GM12878 (cell line): ENCODE results near the gene ST7. TPM values are rescaled to one million over a fixed set of nuclear protein-coding genes. Genes with fewer than 3 reads are reported as not detected.

ENCODE experiments used
- ATAC-seq: fragments of 200-7000 bp; cut with Tn5 transposase; 3 replicates; pipeline ENCODE4 v1.9.1; 2020; ENCODE audit warnings: mild to moderate bottlenecking, moderate library complexity
- BruUV-seq: library from RNA; stranded (reverse); fragments of 400-500 nt; replicated peaks from 2 replicates; lab custom pipeline; 2021; lab: Mats Ljungman, UMichigan
- CTCF ChIA-PET: fragments of 300-600 bp; sonication (Branson Sonifier 250); formaldehyde crosslinking; extraction: SDS; loops from one replicate; lab custom pipeline; 2021; ENCODE audit warnings: inconsistent platforms; lab: Yijun Ruan, JAX
- POLR2A ChIA-PET: fragments of 350-600 bp; formaldehyde crosslinking; extraction: SDS; loops from one replicate; lab custom pipeline; 2021; ENCODE audit warnings: inconsistent platforms; lab: Charles Lee
- RAD21 ChIA-PET: fragments of 300-600 bp; sonication (Branson Sonifier 250); formaldehyde crosslinking; loops from one replicate; lab custom pipeline; 2023; ENCODE audit warnings: antibody characterized with exemption; ENCODE audit not compliant: unreplicated experiment; lab: Charles Lee
- SMC1A ChIA-PET: fragments of 300-600 bp; sonication (Branson Sonifier 250); formaldehyde crosslinking; loops from one replicate; lab custom pipeline; 2023; ENCODE audit not compliant: unreplicated experiment, uncharacterized antibody; lab: Charles Lee
- DNase-seq: peaks from one replicate; pipeline ENCODE4 v3.0.0-alpha.2; 2011; ENCODE audit warnings: low read depth, low spot score
- FAIRE-seq: peaks from 3 replicates; lab custom pipeline; 2011; peaks lifted over from hg19 to GRCh38; lab: Jason Lieb, UNC
- H2AFZ ChIP-seq: 2 replicates; pipeline ENCODE4 v1.6.0; 2011; ENCODE audit warnings: low read depth, low read length, control low read depth; ENCODE audit not compliant: control insufficient read depth
- H3K27ac ChIP-seq: 2 replicates; pipeline ENCODE4 v1.5.1; 2011; ENCODE audit warnings: control low read depth; ENCODE audit not compliant: control insufficient read depth, insufficient read depth
- H3K27me3 ChIP-seq, 2 experiments: replicated peaks in 1 of 2; 2 replicates each; pipeline versions ENCODE4 v1.6.0 to v1.6.1; 2011; ENCODE audit warnings: low read length in 1 of 2; ENCODE audit not compliant: control insufficient read depth in 2 of 2, insufficient read depth in 2 of 2
- H3K36me3 ChIP-seq, 2 experiments: 2 replicates each; pipeline ENCODE4 v1.5.1; 2011; ENCODE audit warnings: low read length in 1 of 2; ENCODE audit not compliant: control insufficient read depth in 2 of 2, insufficient read depth in 2 of 2
- H3K4me1 ChIP-seq: 2 replicates; pipeline ENCODE4 v1.6.1; 2011; ENCODE audit warnings: mild to moderate bottlenecking, low read length, moderate library complexity, mixed read lengths; ENCODE audit not compliant: control insufficient read depth, insufficient read depth
- H3K4me2 ChIP-seq: 2 replicates; pipeline ENCODE4 v1.6.0; 2011; ENCODE audit warnings: control low read depth; ENCODE audit not compliant: control insufficient read depth, insufficient read depth
- H3K4me3 ChIP-seq: fragments of 200-600 bp; sonication (generic); 2 replicates; pipeline ENCODE4 v1.5.1; 2016
- H3K79me2 ChIP-seq: 2 replicates; pipeline ENCODE4 v1.6.0; 2011; ENCODE audit warnings: low read length; ENCODE audit not compliant: control insufficient read depth, insufficient read depth
- H3K9ac ChIP-seq: 2 replicates; pipeline ENCODE4 v1.8.0; 2011; ENCODE audit warnings: low read length, control low read depth, mixed read lengths; ENCODE audit not compliant: control insufficient read depth, insufficient read depth
- H3K9me3 ChIP-seq: replicated peaks from 3 replicates; pipeline ENCODE4 v1.5.1; 2011; ENCODE audit warnings: mild to moderate bottlenecking, low read length; ENCODE audit not compliant: control insufficient read depth, insufficient read depth
- H4K20me1 ChIP-seq: 2 replicates; pipeline ENCODE4 v1.6.0; 2011; ENCODE audit not compliant: control insufficient read depth, insufficient read depth
- CHD2 ChIP-seq: IDR thresholded peaks from 2 replicates; pipeline ENCODE4 v1.6.1; 2011; ENCODE audit warnings: low read depth, low read length, improper control_type of control experiment, borderline replicate concordance
- CREB1 ChIP-seq: IDR thresholded peaks from 2 replicates; pipeline ENCODE4 v1.6.1; 2012; ENCODE audit warnings: low read depth, mild to moderate bottlenecking, inconsistent platforms
- E4F1 ChIP-seq: fragments of 450-650 bp; IDR thresholded peaks from 2 replicates; pipeline ENCODE4 v1.6.1; 2018; ENCODE audit warnings: borderline replicate concordance, mild to moderate bottlenecking; ENCODE audit not compliant: partially characterized antibody
- MEF2B ChIP-seq: fragments of 450-650 bp; IDR thresholded peaks from 2 replicates; pipeline ENCODE4 v1.6.1; 2018; ENCODE audit warnings: mild to moderate bottlenecking, moderate library complexity; ENCODE audit not compliant: partially characterized antibody, poor library complexity, severe bottlenecking
- NBN ChIP-seq: fragments of 450-650 bp; IDR thresholded peaks from 2 replicates; pipeline ENCODE4 v1.6.1; 2016
- NKRF ChIP-seq: fragments of 450-650 bp; conservative IDR thresholded peaks from 2 replicates; pipeline ENCODE4 v1.6.1; 2017; ENCODE audit warnings: mild to moderate bottlenecking, moderate library complexity
- PBX3 ChIP-seq: IDR thresholded peaks from 2 replicates; pipeline ENCODE4 v1.6.1; 2011; ENCODE audit warnings: mild to moderate bottlenecking, low read depth, low read length, moderate library complexity; ENCODE audit not compliant: insufficient replicate concordance
- RAD51 ChIP-seq: fragments of 450-650 bp; IDR thresholded peaks from 2 replicates; pipeline ENCODE4 v1.6.1; 2016; ENCODE audit warnings: moderate library complexity, mild to moderate bottlenecking, inconsistent platforms
- SMAD1 ChIP-seq: fragments of 450-650 bp; IDR thresholded peaks from 2 replicates; pipeline ENCODE4 v1.6.1; 2018; ENCODE audit warnings: mild to moderate bottlenecking, low read depth; ENCODE audit not compliant: partially characterized antibody
- ZBED1 ChIP-seq: IDR thresholded peaks from 2 replicates; pipeline ENCODE4 v1.6.1; 2016; ENCODE audit warnings: borderline replicate concordance
- WGBS: methylation state at CpG from one replicate; pipeline ENCODE4 v1.1.6; 2016; ENCODE audit warnings: low lambda C conversion rate; ENCODE audit not compliant: insufficient replicate concordance, insufficient coverage; ENCODE audit errors: missing lambda C conversion rate; 5-methylcytosine and 5-hydroxymethylcytosine counted together
- in situ Hi-C: fragments of 300-500 bp; cut with MboI; formaldehyde crosslinking; loops from 9 replicates; pipeline ENCODE4 v1.14.3; 2018; ENCODE audit warnings: mixed read lengths
- intact Hi-C: fragments of 100-400 bp; cut with micrococcal nuclease; formaldehyde crosslinking; loops from one replicate; pipeline ENCODE4 v1.14.2; 2022; ENCODE audit not compliant: unreplicated experiment
- polyA plus RNA-seq, 11 experiments: library from polyadenylated mRNA; depleted of rRNA in 4 of 11; unstranded in 6 of 11; stranded (reverse) in 5 of 11; fragments of >200 nt; fragmentation: Nextera tagmentation in 4 of 11; fragmentation: Illumina TruSeq in 1 of 11; extraction: Ambion mirVana in 4 of 11; extraction: Trizol in 1 of 11; gene quantifications; 1 replicate in 1 of 11; 2 replicates in 10 of 11; pipeline versions ENCODE4 v1.2.1 to v1.2.3, GENCODE V29; 2011 to 2016; ENCODE audit warnings: inconsistent platforms in 2 of 11, missing spikeins in 2 of 11, low read depth in 1 of 11
- total RNA-seq, 4 experiments: library from RNA; depleted of rRNA in 3 of 4; stranded (reverse); fragments of >200 nt in 3 of 4; fragmentation: Illumina TruSeq in 1 of 4; extraction: Trizol in 1 of 4; gene quantifications; 2 replicates each; pipeline versions ENCODE4 v1.2.1 to v1.2.3, GENCODE V29; 2013 to 2021
- TF ChIP-seq, protein P1 (sequence below): IDR thresholded peaks from 2 replicates; pipeline ENCODE4 v1.6.1; 2012; ENCODE audit warnings: low read depth, low read length, improper control_type of control experiment

ST7 gene
- total and polyA plus RNA-seq, 10 of the 15 experiments (the other 5 are each of a cell fraction or from before 2014, with no cell fraction given): 27.7 to 76.4 (median 53.6) TPM

DNA sequence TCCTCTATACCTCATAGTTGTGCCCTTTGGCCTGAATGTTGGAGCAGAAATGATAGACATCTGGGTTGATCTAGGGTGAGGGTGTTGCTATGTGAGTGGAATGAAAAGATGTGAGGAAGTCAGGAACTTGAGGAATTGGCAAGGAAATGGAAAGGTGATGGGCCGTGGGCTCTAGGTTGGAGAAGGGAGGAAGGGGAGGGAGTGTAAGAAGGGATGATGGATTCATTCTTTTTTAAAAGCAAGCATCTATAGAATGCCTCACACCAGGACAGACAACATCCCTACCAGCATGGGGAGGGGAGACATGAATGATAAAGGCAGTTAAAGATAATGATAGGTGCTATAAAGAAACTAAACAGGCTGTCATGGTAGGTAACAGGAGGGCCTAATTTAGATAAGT is 201.4 kb downstream of the ST7 start:
- in situ Hi-C loops: no loop called here
- FAIRE-seq: no peak
- RAD21 ChIA-PET: no interaction called here

More for the DNA sequence above, 201.4 kb downstream of the ST7 start:
- Histone ChIP-seq H3K27ac (no peak overlapping the region), H2AFZ (no peak overlapping the region), H3K9me3 (no peaks in the 10 kb centered on the region), H3K9ac (no peak overlapping the region), H3K4me2 (no peak overlapping the region), H3K4me1 (no peaks in the 10 kb centered on the region), H3K36me3 (peaks cover 6 to 15% of the 10 kb centered on the region in 2 experiments; a peak in 3 of 4 replicates), H3K27me3 (no peaks in the 10 kb centered on the region), H3K79me2 (no peaks in the 10 kb centered on the region), H3K4me3 (no peak overlapping the region)
- CTCF ChIA-PET: interaction anchor here (1.0 kb wide), 1 partner anchor 28 kb away, joined by 3 read pairs; no protein-coding TSS in a partner anchor
- ATAC-seq (no peak), DNase-seq (no peak)
- no TSS peak for BruUV-seq
- WGBS: 100% methylated on average over 1 of the region's 1 CpG
- intact Hi-C loops: no loop called here
- SMC1A ChIA-PET: interaction anchor here (1.4 kb wide), 1 partner anchor 27 kb away, joined by 3 read pairs; no protein-coding TSS in a partner anchor
- POLR2A ChIA-PET: no interaction called here
- TF ChIP-seq ZBED1: no peak
- TF ChIP-seq CREB1: no peak
- no peak for TF ChIP-seq NKRF
- no peak for TF ChIP-seq E4F1
- TF ChIP-seq CHD2: no peak
- no peak for TF ChIP-seq SMAD1
- TF ChIP-seq RAD51: no peak
- TF ChIP-seq, protein P1, sequence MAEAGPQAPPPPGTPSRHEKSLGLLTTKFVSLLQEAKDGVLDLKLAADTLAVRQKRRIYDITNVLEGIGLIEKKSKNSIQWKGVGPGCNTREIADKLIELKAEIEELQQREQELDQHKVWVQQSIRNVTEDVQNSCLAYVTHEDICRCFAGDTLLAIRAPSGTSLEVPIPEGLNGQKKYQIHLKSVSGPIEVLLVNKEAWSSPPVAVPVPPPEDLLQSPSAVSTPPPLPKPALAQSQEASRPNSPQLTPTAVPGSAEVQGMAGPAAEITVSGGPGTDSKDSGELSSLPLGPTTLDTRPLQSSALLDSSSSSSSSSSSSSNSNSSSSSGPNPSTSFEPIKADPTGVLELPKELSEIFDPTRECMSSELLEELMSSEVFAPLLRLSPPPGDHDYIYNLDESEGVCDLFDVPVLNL: no peak
- no peak for TF ChIP-seq MEF2B
- no peak for TF ChIP-seq PBX3
- no peak for TF ChIP-seq NBN
- TF ChIP-seq, all 136 proteins: peak for 0
- no peaks in the 10 kb centered on the region for H4K20me1 ChIP-seq
